Tibial nerve (tissue), 4 donors: ENCODE data around the gene FKTN. TPM values are rescaled to one million over a fixed set of nuclear protein-coding genes. Genes with fewer than 3 reads are reported as not detected.
"Not testable (repeated sequence)": the region's sequence is repeated elsewhere in the genome, so short reads cannot be mapped to it uniquely, and the experiment has no call there.

Source experiments
- DNase-seq, 2 donors: peaks; one replicate each; pipeline ENCODE4 v3.0.0-alpha.2; 2019; ENCODE audit warnings: low spot score in 2 of 2
- H3K27ac ChIP-seq, 4 donors: fragments of 200-600 bp; sonication (generic) in 3 of 4; one replicate each; pipeline ENCODE4 v1.5.1; 2017 to 2019; ENCODE audit warnings: mild to moderate bottlenecking in 1 of 4
- H3K27me3 ChIP-seq, 2 donors: fragments of 200-600 bp; sonication (generic) in 1 of 2; one replicate each; pipeline versions ENCODE4 v1.5.1 to v1.6.0; 2017 to 2019
- H3K36me3 ChIP-seq, 3 donors: fragments of 200-600 bp; sonication (generic); one replicate each; pipeline ENCODE4 v1.5.1; 2018 to 2019
- H3K4me1 ChIP-seq, 4 donors: fragments of 200-600 bp; sonication (generic) in 3 of 4; one replicate each; pipeline ENCODE4 v1.5.1; 2017 to 2019
- H3K4me3 ChIP-seq, 4 donors: fragments of 200-600 bp; sonication (generic) in 3 of 4; one replicate each; pipeline ENCODE4 v1.5.1; 2017 to 2019; ENCODE audit warnings: mild to moderate bottlenecking in 1 of 4, moderate library complexity in 1 of 4
- H3K9me3 ChIP-seq, 4 donors: fragments of 200-600 bp; sonication (generic) in 3 of 4; one replicate each; pipeline ENCODE4 v1.5.1; 2017 to 2019
- CTCF ChIP-seq, 5 experiments: fragments of 200-600 bp in 3 of 5; fragments of 450-650 bp in 2 of 5; sonication (generic) in 3 of 5; IDR thresholded peaks; one replicate each; pipeline ENCODE4 v1.5.1; 2016 to 2019; ENCODE audit warnings: antibody characterized with exemption in 5 of 5, mild to moderate bottlenecking in 3 of 5, moderate library complexity in 2 of 5
- EP300 ChIP-seq, 2 donors: sonication (generic); formaldehyde crosslinking; IDR thresholded peaks; one replicate each; pipeline ENCODE4 v1.6.1; 2017; ENCODE audit warnings: antibody characterized with exemption in 2 of 2, mild to moderate bottlenecking in 1 of 2
- POLR2A ChIP-seq, 2 donors: fragments of 450-650 bp; IDR thresholded peaks; one replicate each; pipeline ENCODE4 v1.6.1; 2017; ENCODE audit warnings: antibody characterized with exemption in 2 of 2, mild to moderate bottlenecking in 2 of 2, moderate library complexity in 2 of 2
- WGBS, 2 donors: methylation state at CpG; one replicate each; pipeline ENCODE4 v1.1.5; 2018; 5-methylcytosine and 5-hydroxymethylcytosine counted together
- total RNA-seq, 4 donors: library from RNA; depleted of rRNA; stranded (reverse); fragments of >200 nt; gene quantifications; one replicate each; pipeline ENCODE4 v1.1.0, GENCODE V29; 2016

The FKTN gene
- 10 to 100 TPM in 3 of 4 donors, 1 to 10 TPM in 1; 8.6 to 18.2 (median 14.0) TPM for total RNA-seq

- peaks cover 0 to 31% (median 0%) of the 10 kb centered on the region in 3 donors for H3K36me3 ChIP-seq
- peak; percentile 73 to 78 for DNase-seq
- TF ChIP-seq POLR2A (IDR thresholded peaks at IDR 0.05) (no peak), CTCF (IDR thresholded peaks at IDR 0.05) (no peak), EP300 (IDR thresholded peaks at IDR 0.05) (peak in 1 of 2 donors; percentile 75)
- 1% methylated on average over 25 to 40 of the region's 49 CpGs for WGBS, 2 donors
- peak within 1 kb of the TSS in 3 of 4 donors; percentile 61 to 81 (median 80) for H3K27ac ChIP-seq
- no peaks in the 10 kb centered on the region for H3K27me3 ChIP-seq
- H3K9me3 ChIP-seq, result peaks cover 0 to 15% (median 0%) of the 10 kb centered on the region in 4 donors
- H3K4me1 ChIP-seq, result peaks cover 0 to 15% (median 2%) of the 10 kb centered on the region in 4 donors
- H3K4me3 ChIP-seq, result peak within 1 kb of the TSS; percentile 55 to 95 (median 86)
These were observed at the start of gene FKTN for GRCh38 chr9:105557804-105558610. TSS of gene FKTN (plus strand) at chr9:105558131. CDS start at chr9:105575033, 16,902 bp downstream.

- TF ChIP-seq POLR2A (IDR thresholded peaks at IDR 0.05) (no peak), CTCF (IDR thresholded peaks at IDR 0.05) (no peak), EP300 (IDR thresholded peaks at IDR 0.05) (no peak)
- H3K27ac ChIP-seq, result no peak overlapping the region
- H3K27me3 ChIP-seq, result no peaks in the 10 kb centered on the region
- 97 to 98% methylated on average over 2 of the region's 2 CpGs for WGBS, 2 donors
- H3K9me3 ChIP-seq, result no peaks in the 10 kb centered on the region
- DNase-seq, result no peak
- peaks cover 0 to 15% (median 0%) of the 10 kb centered on the region in 3 donors for H3K36me3 ChIP-seq
- no peak overlapping the region for H3K4me3 ChIP-seq
- no peaks in the 10 kb centered on the region for H3K4me1 ChIP-seq
These were observed 49.4 kb upstream of the FKTN start for GRCh38 chr9:105508530-105508929.

GRCh38 chr9:105510024-105510423, 47.9 kb upstream of the FKTN start:
- no peak for DNase-seq
- no peaks in the 10 kb centered on the region for H3K27me3 ChIP-seq
- no peak for TF ChIP-seq EP300 (IDR thresholded peaks at IDR 0.05)
- TF ChIP-seq POLR2A (IDR thresholded peaks at IDR 0.05), result no peak
- no peak for TF ChIP-seq CTCF (IDR thresholded peaks at IDR 0.05)
- H3K9me3 ChIP-seq, result no peaks in the 10 kb centered on the region
- no peak overlapping the region for H3K4me3 ChIP-seq
- H3K27ac ChIP-seq, result no peak overlapping the region
- H3K36me3 ChIP-seq, result peaks cover 0 to 22% (median 0%) of the 10 kb centered on the region in 3 donors
- 64 to 76% methylated on average over 1 of the region's 1 CpG for WGBS, 2 donors
- no peaks in the 10 kb centered on the region for H3K4me1 ChIP-seq

GRCh38 chr9:105511446-105511845, 46.5 kb upstream of the FKTN start:
- Histone ChIP-seq H3K4me3 (no peak overlapping the region), H3K27me3 (no peaks in the 10 kb centered on the region), H3K4me1 (no peaks in the 10 kb centered on the region), H3K9me3 (no peaks in the 10 kb centered on the region), H3K27ac (no peak overlapping the region), H3K36me3 (peaks cover 0 to 36% (median 0%) of the 10 kb centered on the region in 3 donors)
- TF ChIP-seq CTCF (IDR thresholded peaks at IDR 0.05) (no peak), EP300 (IDR thresholded peaks at IDR 0.05) (no peak), POLR2A (IDR thresholded peaks at IDR 0.05) (no peak)
- no peak for DNase-seq

GRCh38 chr9:105515811-105516413, 42.0 kb upstream of the FKTN start:
- no peak for TF ChIP-seq POLR2A (IDR thresholded peaks at IDR 0.05)
- Histone ChIP-seq H3K27me3 (no peaks in the 10 kb centered on the region), H3K9me3 (no peaks in the 10 kb centered on the region), H3K4me3 (no peak overlapping the region), H3K36me3 (peaks cover 0 to 24% (median 0%) of the 10 kb centered on the region in 3 donors), H3K27ac (no peak overlapping the region), H3K4me1 (no peaks in the 10 kb centered on the region)
- DNase-seq, result no peak
- WGBS, 2 donors, result 87 to 92% methylated on average over 9 to 11 of the region's 11 CpGs

GRCh38 chr9:105519710-105520369, 38.1 kb upstream of the FKTN start:
- Histone ChIP-seq H3K36me3 (peaks cover 0 to 18% (median 0%) of the 10 kb centered on the region in 3 donors), H3K4me3 (peak overlapping the region in 3 of 4 donors; percentile 27 to 54 (median 41)), H3K27ac (peak overlapping the region in 3 of 4 donors; percentile 75 to 80 (median 77))
- not testable (repeated sequence) for H3K27me3 ChIP-seq, H3K4me1 ChIP-seq, DNase-seq, H3K9me3 ChIP-seq
- WGBS, 2 donors, result 91 to 99% methylated on average over 37 to 42 of the region's 43 CpGs

GRCh38 chr9:105520992-105521391, 36.9 kb upstream of the FKTN start:
- H3K9me3 ChIP-seq, H3K27ac ChIP-seq, DNase-seq, H3K4me1 ChIP-seq, H3K27me3 ChIP-seq, H3K36me3 ChIP-seq, H3K4me3 ChIP-seq: not testable (repeated sequence)
- 54 to 61% methylated on average over 6 of the region's 6 CpGs for WGBS, 2 donors

- H3K27ac ChIP-seq, DNase-seq, H3K9me3 ChIP-seq, H3K4me1 ChIP-seq, H3K4me3 ChIP-seq, H3K27me3 ChIP-seq, H3K36me3 ChIP-seq: not testable (repeated sequence)
- 69 to 75% methylated on average over 10 of the region's 10 CpGs for WGBS, 2 donors
These were observed 35.1 kb upstream of the FKTN start for GRCh38 chr9:105522618-105523385.
